Uterus (tissue), 4 donors: ENCODE data around the gene ADGRD1. TPM values are rescaled to one million over a fixed set of nuclear protein-coding genes. Genes with fewer than 3 reads are reported as not detected.

Experiments
- DNase-seq, 2 donors: peaks; one replicate each; pipeline ENCODE4 v3.0.0-alpha.2; 2019 to 2020
- H3K27ac ChIP-seq, 2 donors: fragments of 200-600 bp; sonication (generic); 1 replicate in 1 of 2; 2 replicates in 1 of 2; pipeline ENCODE4 v1.5.1; 2016 to 2018
- H3K27me3 ChIP-seq, 2 donors: fragments of 200-600 bp; sonication (generic); one replicate each; pipeline ENCODE4 v1.5.1; 2018 to 2019; ENCODE audit warnings: control low read depth in 1 of 2
- H3K36me3 ChIP-seq, 2 donors: fragments of 200-600 bp; sonication (generic); one replicate each; pipeline ENCODE4 v1.5.1; 2019; ENCODE audit warnings: control low read depth in 1 of 2
- H3K4me1 ChIP-seq, 2 donors: fragments of 200-600 bp; sonication (generic); one replicate each; pipeline ENCODE4 v1.5.1; 2018 to 2019; ENCODE audit warnings: control low read depth in 1 of 2
- H3K4me3 ChIP-seq, 2 donors: fragments of 200-600 bp; sonication (generic); 1 replicate in 1 of 2; 2 replicates in 1 of 2; pipeline ENCODE4 v1.5.1; 2018 to 2019; ENCODE audit warnings: mild to moderate bottlenecking in 1 of 2
- H3K9me3 ChIP-seq, 2 donors: fragments of 200-600 bp; sonication (generic); one replicate each; pipeline ENCODE4 v1.5.1; 2019; ENCODE audit warnings: control low read depth in 1 of 2
- CTCF ChIP-seq, 4 experiments: fragments of 200-600 bp in 2 of 4; fragments of 450-650 bp in 2 of 4; sonication (generic) in 2 of 4; IDR thresholded peaks; one replicate each; pipeline ENCODE4 v1.5.1; 2016 to 2019; ENCODE audit warnings: antibody characterized with exemption in 4 of 4, mild to moderate bottlenecking in 2 of 4, moderate library complexity in 1 of 4
- POLR2A ChIP-seq, 2 donors: fragments of 450-650 bp; IDR thresholded peaks; one replicate each; pipeline ENCODE4 v1.6.1; 2016; ENCODE audit warnings: antibody characterized with exemption in 2 of 2, mild to moderate bottlenecking in 1 of 2, moderate library complexity in 1 of 2
- intact Hi-C: fragments of 100-400 bp; cut with DNase I; formaldehyde crosslinking; loops from one replicate; pipeline ENCODE4 v1.15.1; 2023; ENCODE audit warnings: low total_unique reads
- total RNA-seq, 4 donors: library from RNA; depleted of rRNA in 3 of 4; stranded (reverse); fragments of >200 nt in 3 of 4; gene quantifications; one replicate each; pipeline versions ENCODE4 v1.1.0 to v1.2.4, GENCODE V29; 2014 to 2023
- donor health status: DM: yes; HTN: yes; CAD: no.

Gene ADGRD1
- total RNA-seq, 4 donors from 2014 or later: 13.5 to 89.9 (median 33.7) TPM

GRCh38 chr12:131112021-131112420, 158.3 kb downstream of the ADGRD1 start:
- Histone ChIP-seq H3K4me1 (no peaks in the 10 kb centered on the region), H3K9me3 (no peaks in the 10 kb centered on the region), H3K27me3 (no peaks in the 10 kb centered on the region), H3K36me3 (no peaks in the 10 kb centered on the region), H3K27ac (no peak overlapping the region), H3K4me3 (no peak overlapping the region)
- no peak for DNase-seq
- intact Hi-C loops: no loop called here
- TF ChIP-seq POLR2A (IDR thresholded peaks at IDR 0.05) (no peak), CTCF (IDR thresholded peaks at IDR 0.05) (no peak)

- intact Hi-C loops: no loop called here
- Histone ChIP-seq H3K4me3 (no peak overlapping the region), H3K9me3 (no peaks in the 10 kb centered on the region), H3K36me3 (no peaks in the 10 kb centered on the region), H3K27ac (no peak overlapping the region), H3K27me3 (no peaks in the 10 kb centered on the region), H3K4me1 (no peaks in the 10 kb centered on the region)
- TF ChIP-seq POLR2A (IDR thresholded peaks at IDR 0.05): no peak
- TF ChIP-seq CTCF (IDR thresholded peaks at IDR 0.05): no peak
- DNase-seq: no peak
These were observed 159.1 kb downstream of the ADGRD1 start for GRCh38 chr12:131112700-131113290.

GRCh38 chr12:131113568-131114270, 160.0 kb downstream of the ADGRD1 start:
- Histone ChIP-seq H3K27ac (peak overlapping the region in 1 of 2 donors; percentile 14), H3K4me1 (no peaks in the 10 kb centered on the region), H3K4me3 (no peak overlapping the region), H3K9me3 (no peaks in the 10 kb centered on the region), H3K36me3 (no peaks in the 10 kb centered on the region), H3K27me3 (no peaks in the 10 kb centered on the region)
- TF ChIP-seq CTCF (IDR thresholded peaks at IDR 0.05): no peak
- no peak for TF ChIP-seq POLR2A (IDR thresholded peaks at IDR 0.05)
- intact Hi-C loops: no loop called here
- DNase-seq: no peak

- Histone ChIP-seq H3K4me1 (no peaks in the 10 kb centered on the region), H3K27me3 (no peaks in the 10 kb centered on the region), H3K27ac (peak overlapping the region in 1 of 2 donors; percentile 14), H3K9me3 (no peaks in the 10 kb centered on the region), H3K36me3 (no peaks in the 10 kb centered on the region), H3K4me3 (no peak overlapping the region)
- DNase-seq: no peak
- no peak for TF ChIP-seq POLR2A (IDR thresholded peaks at IDR 0.05)
- no peak for TF ChIP-seq CTCF (IDR thresholded peaks at IDR 0.05)
- intact Hi-C loops: no loop called here
These were observed 160.6 kb downstream of the ADGRD1 start for GRCh38 chr12:131114271-131114670.

GRCh38 chr12:131114942-131115584, 161.4 kb downstream of the ADGRD1 start:
- peak overlapping the region in 1 of 2 donors; percentile 53 for H3K27ac ChIP-seq
- TF ChIP-seq CTCF (IDR thresholded peaks at IDR 0.05) (no peak), POLR2A (IDR thresholded peaks at IDR 0.05) (no peak)
- intact Hi-C loops: no loop called here

More at GRCh38 chr12:131114942-131115584, 161.4 kb downstream of the ADGRD1 start:
- Histone ChIP-seq H3K27me3 (no peaks in the 10 kb centered on the region), H3K4me3 (no peak overlapping the region), H3K9me3 (no peaks in the 10 kb centered on the region), H3K36me3 (no peaks in the 10 kb centered on the region), H3K4me1 (no peaks in the 10 kb centered on the region)
- DNase-seq: no peak
